ENCODE measurements around the gene TXNDC17.

DNA sequence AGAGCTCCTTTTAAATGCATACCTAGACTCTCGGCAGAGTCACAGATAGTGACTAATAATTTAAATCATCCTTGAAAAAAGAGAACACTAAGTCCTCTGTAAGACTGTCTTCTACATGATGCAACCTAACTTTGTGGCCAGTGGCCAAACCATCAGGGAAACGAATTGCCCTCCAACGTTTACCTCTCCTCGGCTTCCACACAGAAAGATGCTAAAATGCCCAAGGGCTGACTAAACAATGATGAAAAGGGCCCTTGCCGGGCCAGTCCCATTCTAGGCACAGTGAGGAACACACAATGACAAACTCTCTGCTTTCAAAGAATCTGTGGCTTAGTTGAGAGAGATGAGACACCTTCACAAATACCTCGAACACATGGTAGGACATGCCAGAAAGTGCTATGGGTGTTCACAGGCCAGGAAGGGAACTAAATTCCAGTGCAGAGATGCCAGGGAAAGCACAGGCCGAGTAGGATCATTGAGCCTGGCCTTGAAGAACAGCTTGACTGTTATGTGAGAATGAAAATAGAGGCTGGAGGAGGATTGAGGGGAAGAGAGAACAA is 49.2 kb upstream of the TXNDC17 start:
- TF ChIP-seq, protein P1, sequence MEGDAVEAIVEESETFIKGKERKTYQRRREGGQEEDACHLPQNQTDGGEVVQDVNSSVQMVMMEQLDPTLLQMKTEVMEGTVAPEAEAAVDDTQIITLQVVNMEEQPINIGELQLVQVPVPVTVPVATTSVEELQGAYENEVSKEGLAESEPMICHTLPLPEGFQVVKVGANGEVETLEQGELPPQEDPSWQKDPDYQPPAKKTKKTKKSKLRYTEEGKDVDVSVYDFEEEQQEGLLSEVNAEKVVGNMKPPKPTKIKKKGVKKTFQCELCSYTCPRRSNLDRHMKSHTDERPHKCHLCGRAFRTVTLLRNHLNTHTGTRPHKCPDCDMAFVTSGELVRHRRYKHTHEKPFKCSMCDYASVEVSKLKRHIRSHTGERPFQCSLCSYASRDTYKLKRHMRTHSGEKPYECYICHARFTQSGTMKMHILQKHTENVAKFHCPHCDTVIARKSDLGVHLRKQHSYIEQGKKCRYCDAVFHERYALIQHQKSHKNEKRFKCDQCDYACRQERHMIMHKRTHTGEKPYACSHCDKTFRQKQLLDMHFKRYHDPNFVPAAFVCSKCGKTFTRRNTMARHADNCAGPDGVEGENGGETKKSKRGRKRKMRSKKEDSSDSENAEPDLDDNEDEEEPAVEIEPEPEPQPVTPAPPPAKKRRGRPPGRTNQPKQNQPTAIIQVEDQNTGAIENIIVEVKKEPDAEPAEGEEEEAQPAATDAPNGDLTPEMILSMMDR (IDR thresholded peaks at IDR 0.05; ENCODE audit: insufficient read depth, low read length, poor library complexity, severe bottlenecking): no peak
- TF ChIP-seq EZH2phosphoT487 (conservative IDR thresholded peaks at IDR 0.05; ENCODE audit: low read length): no peak

Data from SU-DHL-6 (cell line).